RKO (cell line): ENCODE data around the gene MBD3.
A peak's percentile ranks its signal among the peaks of the same experiment; 100 is the strongest.

Experiments
- DNase-seq: peaks from one replicate; pipeline ENCODE4 v3.0.0-alpha.2; 2016; ENCODE audit warnings: low spot score

MBD3 gene

GRCh38 chr19:1571358-1571757 is 21.3 kb downstream of the MBD3 start:
- no peak for DNase-seq

- no peak for DNase-seq
Measured at GRCh38 chr19:1570836-1571235, 21.8 kb downstream of the MBD3 start.

GRCh38 chr19:1569997-1570396 is 22.7 kb downstream of the MBD3 start:
- DNase-seq: no peak

GRCh38 chr19:1568320-1569019 is 24.2 kb downstream of the MBD3 start, which contains the start of gene MEX3D:
TSS of gene MEX3D (minus strand) at chr19:1568325. CDS start at chr19:1568058, 267 bp downstream.
- peak; percentile 68 for DNase-seq

- peak; percentile 22 for DNase-seq
Measured at GRCh38 chr19:1567848-1568227, 24.8 kb downstream of the MBD3 start.

GRCh38 chr19:1567116-1567847 is 25.4 kb downstream of the MBD3 start:
- no peak for DNase-seq

- peak; percentile 81 for DNase-seq
Measured at GRCh38 chr19:1566392-1567115, 26.1 kb downstream of the MBD3 start.

GRCh38 chr19:1563251-1563650 is 29.4 kb downstream of the MBD3 start:
- no peak for DNase-seq

- no peak for DNase-seq
Measured at GRCh38 chr19:1561236-1561842, 31.3 kb downstream of the MBD3 start.

GRCh38 chr19:1560286-1560882 is 32.3 kb downstream of the MBD3 start:
- no peak for DNase-seq

GRCh38 chr19:1558552-1558951 is 34.1 kb downstream of the MBD3 start:
- DNase-seq: no peak

- no peak for DNase-seq
Measured at GRCh38 chr19:1556390-1557070, 36.1 kb downstream of the MBD3 start.

- no peak for DNase-seq
Measured at GRCh38 chr19:1555487-1556389, 36.9 kb downstream of the MBD3 start.

GRCh38 chr19:1554968-1555367 is 37.7 kb downstream of the MBD3 start:
- no peak for DNase-seq

GRCh38 chr19:1553415-1553814 is 39.2 kb downstream of the MBD3 start:
- no peak for DNase-seq

- no peak for DNase-seq
Measured at GRCh38 chr19:1551068-1552040, 41.3 kb downstream of the MBD3 start.

- no peak for DNase-seq
Measured at GRCh38 chr19:1549332-1549945, 43.2 kb downstream of the MBD3 start.

- DNase-seq: no peak
Measured at GRCh38 chr19:1540365-1540925, 52.2 kb downstream of the MBD3 start.
